CD14-positive monocyte (primary cell): ENCODE measurements around the gene CDH13. TPM values are rescaled to one million over a fixed set of nuclear protein-coding genes. Genes with fewer than 3 reads are reported as not detected.

ENCODE experiments used
- DNase-seq, 3 donors: peaks; one replicate each; pipeline ENCODE4 v3.0.0-alpha.2; 2011 to 2022
- H2AFZ ChIP-seq: 2 replicates; pipeline ENCODE4 v1.6.0; 2012; ENCODE audit warnings: mild to moderate bottlenecking, low read depth, low read length, inconsistent platforms; ENCODE audit not compliant: insufficient read depth, poor library complexity, severe bottlenecking
- H3K27ac ChIP-seq, 2 donors: 1 replicate in 1 of 2; 2 replicates in 1 of 2; pipeline ENCODE4 v1.5.1; 2012 to 2013; ENCODE audit warnings: low read length in 2 of 2, control low read depth in 1 of 2, inconsistent platforms in 1 of 2, low read depth in 1 of 2, mild to moderate bottlenecking in 1 of 2
- H3K27me3 ChIP-seq, 2 donors: one replicate each; pipeline versions ENCODE4 v1.6.0 to v1.6.1; 2011 to 2013; ENCODE audit warnings: low read length in 2 of 2; ENCODE audit not compliant: control insufficient read depth in 2 of 2, insufficient read depth in 2 of 2
- H3K36me3 ChIP-seq, 2 donors: replicated peaks in 1 of 2; 1 replicate in 1 of 2; 2 replicates in 1 of 2; pipeline versions ENCODE4 v1.5.1 to v1.6.1; 2012 to 2013; ENCODE audit warnings: low read length in 2 of 2, control low read depth in 1 of 2, inconsistent platforms in 1 of 2, mild to moderate bottlenecking in 1 of 2; ENCODE audit not compliant: insufficient read depth in 2 of 2, control insufficient read depth in 1 of 2
- H3K4me1 ChIP-seq, 2 donors: 1 replicate in 1 of 2; 2 replicates in 1 of 2; pipeline versions ENCODE4 v1.5.1 to v1.6.1; 2012 to 2013; ENCODE audit warnings: low read length in 2 of 2, control low read depth in 1 of 2, inconsistent platforms in 1 of 2, mild to moderate bottlenecking in 1 of 2, moderate library complexity in 1 of 2; ENCODE audit not compliant: insufficient read depth in 2 of 2, control insufficient read depth in 1 of 2
- H3K4me2 ChIP-seq: replicated peaks from 2 replicates; pipeline ENCODE3; 2012; ENCODE audit warnings: low read length, moderate library complexity, mild to moderate bottlenecking; ENCODE audit not compliant: poor library complexity, severe bottlenecking; ENCODE audit errors: extremely low read depth
- H3K4me3 ChIP-seq, 3 experiments: fragments of 200-600 bp in 1 of 3; sonication (generic) in 1 of 3; replicated peaks in 1 of 3; 1 replicate in 2 of 3; 2 replicates in 1 of 3; pipeline ENCODE4 v1.5.1; 2011 to 2013; ENCODE audit warnings: low read length in 3 of 3, mild to moderate bottlenecking in 3 of 3, control low read depth in 2 of 3, low read depth in 2 of 3, inconsistent platforms in 1 of 3, moderate library complexity in 1 of 3
- H3K79me2 ChIP-seq: 2 replicates; pipeline ENCODE4 v1.6.0; 2012; ENCODE audit warnings: mild to moderate bottlenecking, control low read depth, inconsistent platforms, low read length, moderate library complexity; ENCODE audit not compliant: insufficient read depth
- H3K9ac ChIP-seq: 2 replicates; pipeline ENCODE4 v1.6.0; 2017; ENCODE audit warnings: low read length, mild to moderate bottlenecking; ENCODE audit not compliant: insufficient read depth, poor library complexity, severe bottlenecking
- H3K9me3 ChIP-seq, 2 donors: replicated peaks in 1 of 2; 1 replicate in 1 of 2; 2 replicates in 1 of 2; pipeline versions ENCODE4 v1.5.1 to v1.6.1; 2012 to 2013; ENCODE audit warnings: low read length in 2 of 2, control low read depth in 1 of 2; ENCODE audit not compliant: control insufficient read depth in 1 of 2, insufficient read depth in 1 of 2
- H4K20me1 ChIP-seq: 2 replicates; pipeline ENCODE4 v1.6.0; 2012; ENCODE audit warnings: mild to moderate bottlenecking, low read length, control low read depth, moderate library complexity; ENCODE audit not compliant: insufficient read depth
- H3K27ac Mint-ChIP-seq, 7 donors: one replicate each; pipeline ENCODE4 v1.8.0; 2020; ENCODE audit warnings: mild to moderate bottlenecking in 7 of 7, mixed read lengths in 7 of 7, moderate library complexity in 6 of 7, inconsistent platforms in 2 of 7
- H3K27me3 Mint-ChIP-seq, 3 donors: one replicate each; pipeline ENCODE4 v1.8.0; 2021 to 2022; ENCODE audit warnings: low read depth in 3 of 3, mild to moderate bottlenecking in 3 of 3, mixed read lengths in 3 of 3, moderate library complexity in 3 of 3, inconsistent platforms in 1 of 3
- H3K36me3 Mint-ChIP-seq, 2 donors: one replicate each; pipeline ENCODE4 v1.8.0; 2020; ENCODE audit warnings: mixed read lengths in 2 of 2, inconsistent platforms in 1 of 2, mild to moderate bottlenecking in 1 of 2
- H3K4me1 Mint-ChIP-seq: one replicate; pipeline ENCODE4 v1.8.0; 2020; ENCODE audit warnings: mild to moderate bottlenecking, mixed read lengths
- H3K4me3 Mint-ChIP-seq, 2 donors: one replicate each; pipeline ENCODE4 v1.8.0; 2020; ENCODE audit warnings: mild to moderate bottlenecking in 2 of 2, mixed read lengths in 2 of 2, moderate library complexity in 1 of 2
- H3K9me3 Mint-ChIP-seq, 7 donors: one replicate each; pipeline ENCODE4 v1.8.0; 2020 to 2022; ENCODE audit warnings: mixed read lengths in 7 of 7, mild to moderate bottlenecking in 6 of 7, moderate library complexity in 6 of 7, inconsistent platforms in 2 of 7
- CTCF ChIP-seq: fragments of 200-600 bp; IDR thresholded peaks from one replicate; pipeline ENCODE4 v1.8.0; 2022; ENCODE audit warnings: antibody characterized with exemption, mild to moderate bottlenecking
- WGBS: methylation state at CpG from one replicate; pipeline ENCODE4 v1.1.5; 2013; ENCODE audit warnings: missing lambda C conversion rate; ENCODE audit not compliant: insufficient coverage; 5-methylcytosine and 5-hydroxymethylcytosine counted together
- intact Hi-C, 2 donors: fragments of 100-400 bp; cut with micrococcal nuclease; formaldehyde crosslinking; loops; one replicate each; pipeline versions ENCODE4 v1.15.0 to v1.15.1; 2023
- polyA plus RNA-seq, 3 donors: library from polyadenylated mRNA; depleted of rRNA in 1 of 3; unstranded in 2 of 3; stranded (reverse) in 1 of 3; fragments of 300-500 nt in 2 of 3; fragments of >200 nt in 1 of 3; fragmentation: Illumina TruSeq in 2 of 3; gene quantifications; 1 replicate in 2 of 3; 2 replicates in 1 of 3; pipeline ENCODE4 v1.2.3, GENCODE V29; 2012 to 2021

CDH13 gene
- polyA plus RNA-seq, 3 donors, result 0.13 to 0.19 TPM; not detected in 1

GRCh38 chr16:83343935-83344366 is 717.2 kb downstream of the CDH13 start:
- intact Hi-C loops, result no loop called here
- Mint-ChIP-seq H3K36me3 (no peaks in the 10 kb centered on the region), H3K27me3 (peaks cover 3 to 8% (median 3%) of the 10 kb centered on the region in 3 donors)

GRCh38 chr16:83345846-83346640 is 719.3 kb downstream of the CDH13 start:
- Histone ChIP-seq H3K79me2 (no peaks in the 10 kb centered on the region), H3K9me3 (no peaks in the 10 kb centered on the region), H3K9ac (no peak overlapping the region), H2AFZ (no peak overlapping the region), H3K36me3 (no peaks in the 10 kb centered on the region), H3K27me3 (no peaks in the 10 kb centered on the region), H3K4me1 (no peaks in the 10 kb centered on the region), H4K20me1 (no peaks in the 10 kb centered on the region), H3K4me3 (no peak overlapping the region), H3K27ac (no peak overlapping the region), H3K4me2 (no peak overlapping the region)
- Mint-ChIP-seq H3K36me3 (no peaks in the 10 kb centered on the region), H3K27ac (no peak overlapping the region), H3K4me3 (no peak overlapping the region), H3K9me3 (peaks cover 0 to 2% (median 0%) of the 10 kb centered on the region in 7 donors), H3K27me3 (peaks cover 2 to 9% (median 2%) of the 10 kb centered on the region in 3 donors), H3K4me1 (no peaks in the 10 kb centered on the region)
- 75% methylated on average over 7 of the region's 14 CpGs for WGBS
- no peak for DNase-seq
- intact Hi-C loops, result no loop called here
- no peak for TF ChIP-seq CTCF

More at GRCh38 chr16:83343935-83344366, 717.2 kb downstream of the CDH13 start:
- Mint-ChIP-seq H3K4me3 (no peak overlapping the region), H3K4me1 (peaks cover 1% of the 10 kb centered on the region), H3K9me3 (peaks cover 0 to 9% (median 2%) of the 10 kb centered on the region in 7 donors), H3K27ac (no peak overlapping the region)
- DNase-seq, result peak in 1 of 3 donors; percentile 5
- 83% methylated on average over 5 of the region's 8 CpGs for WGBS
- no peak overlapping the region for H3K9ac ChIP-seq
- H3K4me2 ChIP-seq, result no peak overlapping the region
- no peak overlapping the region for H3K27ac ChIP-seq
- no peaks in the 10 kb centered on the region for H4K20me1 ChIP-seq
- H3K79me2 ChIP-seq, result no peaks in the 10 kb centered on the region
- TF ChIP-seq CTCF, result no peak
- H3K4me3 ChIP-seq, result no peak overlapping the region
- no peaks in the 10 kb centered on the region for H3K27me3 ChIP-seq
- H3K4me1 ChIP-seq, result peaks cover 0 to 6% of the 10 kb centered on the region in 2 donors
- no peaks in the 10 kb centered on the region for H3K9me3 ChIP-seq
- no peaks in the 10 kb centered on the region for H3K36me3 ChIP-seq
- no peak overlapping the region for H2AFZ ChIP-seq
